Measurements from ENCODE around the gene ECM1. TPM values are rescaled to one million over a fixed set of nuclear protein-coding genes. Genes with fewer than 3 reads are reported as not detected.
A peak's percentile ranks its signal among the peaks of the same experiment; 100 is the strongest.

The ECM1 gene
- total RNA-seq, 4 donors from 2014 or later: 1.5 to 38.5 (median 9.5) TPM

- Histone ChIP-seq H3K9me3 (no peaks in the 10 kb centered on the region), H3K36me3 (no peaks in the 10 kb centered on the region), H3K4me1 (peaks cover 5 to 24% of the 10 kb centered on the region in 2 donors), H3K4me3 (no peak overlapping the region), H3K27me3 (no peaks in the 10 kb centered on the region), H3K27ac (no peak overlapping the region)
- TF ChIP-seq CTCF (IDR thresholded peaks at IDR 0.05): no peak
- no peak for TF ChIP-seq POLR2A (IDR thresholded peaks at IDR 0.05)
- peak in 1 of 2 donors; percentile 22 for DNase-seq
- intact Hi-C loops (cut with DNase I; ENCODE audit: low total_unique reads): loop anchor here (5.0 kb wide), 1 partner anchor 75 kb away; no protein-coding TSS in a partner anchor
These were observed 49.2 kb downstream of the ECM1 start for GRCh38 chr1:150557065-150557600.

GRCh38 chr1:150557813-150558212 lies 49.9 kb downstream of the ECM1 start:
- no peaks in the 10 kb centered on the region for H3K9me3 ChIP-seq
- H3K4me3 ChIP-seq: no peak overlapping the region
- intact Hi-C loops (cut with DNase I; ENCODE audit: low total_unique reads): loop anchor here (5.0 kb wide), 1 partner anchor 74 kb away; no protein-coding TSS in a partner anchor
- H3K27me3 ChIP-seq: no peaks in the 10 kb centered on the region
- no peak for TF ChIP-seq POLR2A (IDR thresholded peaks at IDR 0.05)
- TF ChIP-seq CTCF (IDR thresholded peaks at IDR 0.05): no peak
- no peak for DNase-seq
- peak overlapping the region in 1 of 2 donors; percentile 99 for H3K27ac ChIP-seq
- H3K36me3 ChIP-seq: no peaks in the 10 kb centered on the region
- peaks cover 11 to 25% of the 10 kb centered on the region in 2 donors for H3K4me1 ChIP-seq

GRCh38 chr1:150558303-150558704 lies 50.4 kb downstream of the ECM1 start:
- TF ChIP-seq POLR2A (IDR thresholded peaks at IDR 0.05) (no peak), CTCF (IDR thresholded peaks at IDR 0.05) (no peak)
- Histone ChIP-seq H3K27me3 (no peaks in the 10 kb centered on the region), H3K4me3 (peak overlapping the region in 1 of 2 donors; percentile 14), H3K9me3 (no peaks in the 10 kb centered on the region), H3K4me1 (peaks cover 16 to 25% of the 10 kb centered on the region in 2 donors), H3K27ac (peak overlapping the region; percentile 99), H3K36me3 (no peaks in the 10 kb centered on the region)
- DNase-seq: peak in 1 of 2 donors; percentile 21
- intact Hi-C loops (cut with DNase I; ENCODE audit: low total_unique reads): loop anchor here (5.0 kb wide), 1 partner anchor 74 kb away; no protein-coding TSS in a partner anchor

GRCh38 chr1:150558761-150559655 lies 51.1 kb downstream of the ECM1 start:
- Histone ChIP-seq H3K9me3 (no peaks in the 10 kb centered on the region), H3K36me3 (no peaks in the 10 kb centered on the region), H3K4me1 (peaks cover 23 to 30% of the 10 kb centered on the region in 2 donors), H3K27ac (peak overlapping the region; percentile 99), H3K27me3 (no peaks in the 10 kb centered on the region), H3K4me3 (peak overlapping the region; percentile 14 to 17)
- peak; percentile 70 to 75 for DNase-seq
- intact Hi-C loops (cut with DNase I; ENCODE audit: low total_unique reads): loop anchor here (5.0 kb wide), 1 partner anchor 73 kb away; no protein-coding TSS in a partner anchor
- TF ChIP-seq POLR2A (IDR thresholded peaks at IDR 0.05) (peak in 1 of 2 donors; percentile 7), CTCF (IDR thresholded peaks at IDR 0.05) (no peak)

- intact Hi-C loops (cut with DNase I; ENCODE audit: low total_unique reads): loop anchor here (5.0 kb wide), 2 partner anchors 63 to 73 kb away; no protein-coding TSS in a partner anchor
These were observed 51.7 kb downstream of the ECM1 start for GRCh38 chr1:150559656-150560010.

More at GRCh38 chr1:150559656-150560010, 51.7 kb downstream of the ECM1 start:
- DNase-seq: peak in 1 of 2 donors; percentile 42
- Histone ChIP-seq H3K27ac (peak overlapping the region; percentile 99), H3K4me1 (peaks cover 28 to 34% of the 10 kb centered on the region in 2 donors), H3K9me3 (no peaks in the 10 kb centered on the region), H3K27me3 (no peaks in the 10 kb centered on the region), H3K4me3 (no peak overlapping the region), H3K36me3 (no peaks in the 10 kb centered on the region)
- TF ChIP-seq POLR2A (IDR thresholded peaks at IDR 0.05) (no peak), CTCF (IDR thresholded peaks at IDR 0.05) (no peak)

All from uterus (tissue), 4 donors.